ENCODE data around the gene TRIM46. TPM values are rescaled to one million over a fixed set of nuclear protein-coding genes. Genes with fewer than 3 reads are reported as not detected.

TRIM46 gene
- total and polyA plus RNA-seq, 9 of the 15 experiments (the other 6 are each of a cell fraction or from before 2014, with no cell fraction given), result 0.05 to 0.60 (median 0.16) TPM; not detected in 3

- no peak for TF ChIP-seq TEAD4 (IDR thresholded peaks at IDR 0.05; ENCODE audit: low read length)
- TF ChIP-seq TEAD4 (CRISPR knock-in tag; IDR thresholded peaks at IDR 0.05; ENCODE audit: borderline replicate concordance), result no peak
- 0 out of 2 replicates have a peak, but pooled peaks have one; percentile 8 for TF ChIP-seq ZBTB7A (IDR thresholded peaks at IDR 0.05; ENCODE audit: borderline replicate concordance, control insufficient read depth, low read depth, low read length)
- peak; percentile 39 for TF ChIP-seq FIP1L1 (IDR thresholded peaks at IDR 0.05; ENCODE audit: low read depth, low read length, poor library complexity, severe bottlenecking)
- peak; percentile 83 for TF ChIP-seq ZBTB33 (CRISPR knock-in tag; IDR thresholded peaks at IDR 0.05)
These were observed 47.6 kb upstream of the TRIM46 start (continued) for GRCh38 chr1:155125946-155126555.

- Histone ChIP-seq H3K27ac (ENCODE audit: extremely low read depth, low read depth, low read length) (no peak overlapping the region), H3K9ac (ENCODE audit: insufficient read depth in 1 of 2, low read depth in 2 of 2, low read length in 2 of 2) (peak overlapping the region in 1 of 2 experiments; percentile 94; a peak in 2 of 4 replicates), H3K79me2 (ENCODE audit: control insufficient read depth, insufficient read depth, low read length) (peaks cover 2% of the 10 kb centered on the region; the same call in 1 of the 3 replicates), H3K27me3 (ENCODE audit: control insufficient read depth in 2 of 2, insufficient read depth in 2 of 2, low read length in 2 of 2) (no peaks in the 10 kb centered on the region), H3K9me1 (ENCODE audit: control insufficient read depth, insufficient read depth, low read length) (no peaks in the 10 kb centered on the region), H3K4me2 (ENCODE audit: insufficient read depth, low read length) (peak overlapping the region; percentile 72), H3K4me3 (no peak overlapping the region; the same call in 1 of the 2 replicates), H4K20me1 (replicated peaks; ENCODE audit: control insufficient read depth, insufficient read depth, low read length) (no peaks in the 10 kb centered on the region), H2AFZ (ENCODE audit: low read depth, low read length) (peak overlapping the region; percentile 91), H3K36me3 (ENCODE audit: control insufficient read depth, insufficient read depth, low read length) (0 out of 3 replicates have a peak, but pooled peaks cover 2% of the 10 kb centered on the region), H3K4me1 (replicated peaks in 1 of 2; ENCODE audit: control insufficient read depth in 2 of 2, insufficient read depth in 2 of 2, low read length in 2 of 2) (peaks cover 40 to 57% of the 10 kb centered on the region in 2 experiments), H3K9me3 (replicated peaks; ENCODE audit: control insufficient read depth, insufficient read depth, low read depth, low read length) (no peaks in the 10 kb centered on the region)
- intact Hi-C loops (cut with micrococcal nuclease) (no loop called here), in situ Hi-C loops (cut with MboI) (no loop called here)
- POLR2A ChIA-PET, result no interaction called here
- FAIRE-seq, result peak; percentile 75
- DNase-seq (ENCODE audit: extremely low read depth in 1 of 4, low spot score in 3 of 4), result peak in 3 of 4 experiments; percentile 41 to 68 (median 65)
- peak; percentile 36 for ATAC-seq
- CTCF ChIA-PET (ENCODE audit: low intra/inter-chr PET ratio), result no interaction called here
- 20% methylated on average over 19 of the region's 32 CpGs for WGBS (ENCODE audit: insufficient coverage, low coverage, missing lambda C conversion rate)
- no TSS peak for BruUV-seq (replicated peaks)
- TF ChIP-seq RBM22 (IDR thresholded peaks at IDR 0.05; ENCODE audit: low read depth, low read length, poor library complexity, severe bottlenecking), result no peak
- 0 out of 2 replicates have a peak, but pooled peaks have one; percentile 4 for TF ChIP-seq CHD2 (IDR thresholded peaks at IDR 0.05; ENCODE audit: low read depth, low read length)
- no peak for TF ChIP-seq KAT7 (CRISPR knock-in tag; IDR thresholded peaks at IDR 0.05; ENCODE audit: borderline replicate concordance)
- TF ChIP-seq MCM3 (IDR thresholded peaks at IDR 0.05), result no peak
- no peak for TF ChIP-seq TCFL5 (CRISPR knock-in tag; conservative IDR thresholded peaks at IDR 0.05)
- no peak for TF ChIP-seq UBTF (IDR thresholded peaks at IDR 0.05; ENCODE audit: borderline replicate concordance in 1 of 2, low read depth in 2 of 2, low read length in 2 of 2)
- TF ChIP-seq JUN (IDR thresholded peaks at IDR 0.05; ENCODE audit: borderline replicate concordance, low read depth, low read length), result no peak
- TF ChIP-seq JUN (CRISPR knock-in tag; IDR thresholded peaks at IDR 0.05; ENCODE audit: borderline replicate concordance), result no peak
These were observed 47.0 kb upstream of the TRIM46 start for GRCh38 chr1:155126556-155127104.
